RWPE1 (cell line): ENCODE results near the gene ANK2.

Experiments
- CTCF ChIA-PET: fragments of 350-600 bp; sonication (Branson Sonifier 250); formaldehyde crosslinking; extraction: SDS; loops from one replicate; lab custom pipeline; 2021; lab: Yijun Ruan, JAX
- POLR2A ChIA-PET: fragments of 400-600 bp; formaldehyde crosslinking; extraction: SDS; loops from one replicate; lab custom pipeline; 2020; ENCODE audit warnings: antibody characterized with exemption; ENCODE audit not compliant: low non-redundant PET; lab: Yijun Ruan, JAX
- DNase-seq: peaks from one replicate; pipeline ENCODE4 v3.0.0; 2012; ENCODE audit warnings: low spot score
- H3K27ac ChIP-seq: fragments of 450-650 bp; 2 replicates; pipeline ENCODE4 v1.5.1; 2017
- TF ChIP-seq, protein P1 (sequence below): fragments of 450-650 bp; conservative IDR thresholded peaks from 2 replicates; pipeline ENCODE4 v1.5.1; 2017; ENCODE audit warnings: low read depth, mild to moderate bottlenecking

The ANK2 gene

DNA sequence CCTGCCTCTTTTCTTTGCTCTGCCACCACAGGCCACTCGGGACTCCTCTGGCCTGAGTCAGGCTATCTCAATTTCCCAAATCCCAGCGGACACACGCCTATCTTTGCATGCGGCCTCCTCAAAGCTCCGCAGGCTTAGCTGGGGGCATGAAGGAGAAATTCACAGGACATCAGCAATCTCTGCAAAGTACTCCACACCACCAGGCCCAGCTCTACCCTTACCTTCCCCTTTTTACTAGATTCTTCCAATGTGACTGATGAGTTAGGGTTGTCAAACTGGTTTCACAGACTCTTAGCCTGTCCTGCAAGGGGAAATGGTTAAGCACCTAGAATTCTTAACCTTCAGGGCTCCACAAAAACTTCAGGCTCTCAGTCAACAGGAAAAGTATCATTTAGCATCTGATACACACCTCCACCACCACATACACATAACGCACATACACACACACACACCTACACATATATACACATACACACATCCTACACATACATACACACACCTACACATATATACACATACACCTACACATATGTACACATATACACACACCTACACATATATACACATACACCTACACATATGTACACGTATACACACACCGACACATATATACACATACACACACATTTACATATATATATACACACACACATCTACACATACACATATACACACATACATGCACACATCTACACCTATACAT is 349.1 kb downstream of the ANK2 start:
- TF ChIP-seq, protein P1, sequence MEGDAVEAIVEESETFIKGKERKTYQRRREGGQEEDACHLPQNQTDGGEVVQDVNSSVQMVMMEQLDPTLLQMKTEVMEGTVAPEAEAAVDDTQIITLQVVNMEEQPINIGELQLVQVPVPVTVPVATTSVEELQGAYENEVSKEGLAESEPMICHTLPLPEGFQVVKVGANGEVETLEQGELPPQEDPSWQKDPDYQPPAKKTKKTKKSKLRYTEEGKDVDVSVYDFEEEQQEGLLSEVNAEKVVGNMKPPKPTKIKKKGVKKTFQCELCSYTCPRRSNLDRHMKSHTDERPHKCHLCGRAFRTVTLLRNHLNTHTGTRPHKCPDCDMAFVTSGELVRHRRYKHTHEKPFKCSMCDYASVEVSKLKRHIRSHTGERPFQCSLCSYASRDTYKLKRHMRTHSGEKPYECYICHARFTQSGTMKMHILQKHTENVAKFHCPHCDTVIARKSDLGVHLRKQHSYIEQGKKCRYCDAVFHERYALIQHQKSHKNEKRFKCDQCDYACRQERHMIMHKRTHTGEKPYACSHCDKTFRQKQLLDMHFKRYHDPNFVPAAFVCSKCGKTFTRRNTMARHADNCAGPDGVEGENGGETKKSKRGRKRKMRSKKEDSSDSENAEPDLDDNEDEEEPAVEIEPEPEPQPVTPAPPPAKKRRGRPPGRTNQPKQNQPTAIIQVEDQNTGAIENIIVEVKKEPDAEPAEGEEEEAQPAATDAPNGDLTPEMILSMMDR = no peak
- peak; percentile 17 for DNase-seq
- no peak overlapping the region for H3K27ac ChIP-seq
- CTCF ChIA-PET = interaction anchor here (0.6 to 0.9 kb wide), 2 partner anchors 70 to 262 kb away, joined by 3 read pairs; no protein-coding TSS in a partner anchor
- POLR2A ChIA-PET = no interaction called here

DNA sequence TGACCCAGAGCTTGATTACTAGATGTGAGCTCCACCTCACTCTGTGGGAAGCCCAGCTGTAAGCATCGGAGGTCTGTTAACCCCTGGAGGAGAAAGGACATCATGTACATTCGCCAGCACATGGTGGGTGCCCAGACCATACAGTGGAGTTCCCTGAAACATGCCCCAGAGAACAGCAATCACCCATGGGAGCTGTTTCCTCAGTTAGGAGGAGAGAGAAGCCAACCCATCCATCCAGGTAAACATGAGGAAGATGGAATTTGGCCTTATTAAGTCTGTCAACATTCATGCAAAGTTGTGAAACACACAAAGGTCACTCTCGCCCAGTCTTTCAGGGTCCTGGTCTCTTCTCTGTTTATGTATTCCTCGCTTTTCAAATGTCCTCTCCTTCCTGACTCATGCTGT is 354.7 kb downstream of the ANK2 start:
- CTCF ChIA-PET = interaction anchor here (0.7 kb wide), 1 partner anchor 10 kb away, joined by 4 read pairs; no protein-coding TSS in a partner anchor
- H3K27ac ChIP-seq = no peak overlapping the region
- POLR2A ChIA-PET = no interaction called here
- TF ChIP-seq, protein P1 = no peak
- DNase-seq = no peak

DNA sequence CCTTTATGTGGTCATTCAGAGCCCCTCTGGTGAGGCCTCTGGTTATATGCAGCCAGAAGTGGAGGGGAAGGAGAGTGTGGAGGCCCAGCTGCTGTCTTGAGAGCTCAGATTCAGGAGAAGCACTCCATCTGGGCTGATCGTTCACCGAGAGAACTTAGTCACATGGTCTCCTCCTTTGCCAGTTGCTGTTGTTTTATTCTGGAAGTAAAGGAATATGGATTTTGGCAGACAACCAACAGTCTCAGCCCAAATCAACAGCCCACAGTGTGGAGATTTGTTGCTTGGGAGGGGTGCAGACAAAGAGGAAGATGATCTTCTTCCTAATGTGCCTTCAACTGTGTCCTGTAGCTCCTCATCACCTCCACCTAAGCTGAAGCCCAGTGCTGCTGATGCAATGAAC is 355.4 kb downstream of the ANK2 start:
- ChIA-PET POLR2A (no interaction called here), CTCF (no interaction called here)
- no peak overlapping the region for H3K27ac ChIP-seq
- TF ChIP-seq, protein P1 = no peak
- no peak for DNase-seq

DNA sequence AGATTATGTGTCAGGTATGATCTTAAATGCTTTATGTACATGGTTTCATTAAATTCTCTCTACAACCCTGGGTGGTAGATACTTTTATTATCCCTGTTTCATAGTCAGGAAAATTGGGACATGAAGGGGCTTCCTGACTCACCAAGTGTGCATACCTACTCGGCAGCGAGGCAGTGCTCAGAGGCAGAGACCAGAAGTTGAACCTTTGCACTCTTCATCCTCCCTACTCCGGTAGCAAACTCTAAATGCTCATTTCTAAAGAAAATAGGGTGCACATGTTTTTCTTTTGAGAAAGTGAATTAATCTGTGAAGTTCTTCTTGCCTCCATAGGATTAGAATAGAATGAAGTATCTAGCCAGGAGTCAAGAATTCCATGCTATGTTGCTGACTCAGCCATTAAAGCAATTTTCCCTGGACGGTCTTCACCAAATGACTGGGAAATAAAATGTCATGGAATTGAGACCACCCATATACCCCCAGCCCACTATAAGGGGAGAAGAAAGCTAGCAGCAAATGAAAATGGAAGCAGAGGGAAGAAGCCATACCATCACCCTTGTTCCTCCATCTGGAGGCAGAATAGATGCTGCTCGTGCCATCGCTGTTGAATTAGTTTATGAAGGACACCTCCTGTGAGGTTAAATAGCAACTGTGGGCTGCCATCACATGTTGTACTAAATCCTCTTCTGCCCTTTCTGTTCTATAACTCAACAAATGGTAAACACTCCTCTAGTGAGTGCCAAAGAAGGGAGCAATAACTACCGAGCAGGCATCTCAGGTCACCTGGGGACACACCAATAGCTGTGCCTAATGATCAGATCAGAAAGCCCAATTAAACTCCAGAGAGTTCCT is 356.6 kb downstream of the ANK2 start:
- no peak overlapping the region for H3K27ac ChIP-seq
- TF ChIP-seq, protein P1 = no peak
- CTCF ChIA-PET = interaction anchor here (0.6 kb wide), 1 partner anchor 502 kb away, joined by 3 read pairs; no protein-coding TSS in a partner anchor
- POLR2A ChIA-PET = no interaction called here
- no peak for DNase-seq

DNA sequence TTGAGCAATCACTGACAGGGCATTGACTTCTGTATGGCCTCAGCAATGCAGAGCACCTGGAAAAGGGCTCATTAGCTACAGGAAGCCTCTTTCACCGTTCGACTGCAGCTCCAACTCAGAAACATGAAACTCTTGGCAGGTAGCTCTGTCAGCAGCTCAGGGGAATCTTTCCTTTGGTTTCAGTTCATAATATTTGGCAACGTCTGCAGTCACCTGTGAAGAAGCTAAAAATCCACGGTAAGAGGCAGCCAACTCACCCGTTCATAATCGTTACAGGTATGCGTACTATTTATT is 357.2 kb downstream of the ANK2 start:
- DNase-seq = no peak
- POLR2A ChIA-PET = no interaction called here
- TF ChIP-seq, protein P1 = no peak
- CTCF ChIA-PET = interaction anchor here (0.6 kb wide), 1 partner anchor 502 kb away, joined by 3 read pairs; no protein-coding TSS in a partner anchor
- no peak overlapping the region for H3K27ac ChIP-seq

DNA sequence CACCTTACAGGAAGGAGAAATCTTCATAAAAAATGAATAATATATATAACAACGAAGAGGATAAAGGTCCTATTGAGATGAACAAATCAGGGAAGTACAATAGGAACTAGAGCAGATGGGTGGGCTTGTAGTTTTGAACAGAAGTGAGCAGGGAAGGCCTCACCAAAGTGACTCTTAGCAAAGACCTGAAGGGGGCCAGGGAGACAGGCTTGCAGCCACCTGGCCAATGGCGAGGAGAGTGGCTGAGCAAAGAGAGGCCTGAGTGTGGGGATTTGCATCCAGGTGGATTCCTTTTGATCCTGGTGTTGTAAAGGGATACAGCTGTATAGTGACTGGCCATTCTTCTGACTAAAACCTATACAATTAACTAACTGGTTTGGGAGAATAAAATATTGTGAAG is 358.0 kb downstream of the ANK2 start:
- no peak overlapping the region for H3K27ac ChIP-seq
- POLR2A ChIA-PET = no interaction called here
- TF ChIP-seq, protein P1 = no peak
- no peak for DNase-seq
- CTCF ChIA-PET = no interaction called here
